HCT116 (cell line): Measurements from ENCODE around the gene PDLIM7.

ENCODE experiments used
- CTCF ChIP-seq, 3 experiments: fragments of 200-600 bp in 1 of 3; sonication (generic) in 1 of 3; IDR thresholded peaks in 2 of 3; conservative IDR thresholded peaks in 1 of 3; 2 replicates each; pipeline ENCODE4 v1.5.1; 2012 to 2017; ENCODE audit warnings: low read depth in 2 of 3, low read length in 2 of 3, antibody characterized with exemption in 1 of 3, borderline replicate concordance in 1 of 3, control low read depth in 1 of 3, mild to moderate bottlenecking in 1 of 3, mixed read lengths in 1 of 3, mixed run types in 1 of 3, moderate library complexity in 1 of 3; ENCODE audit not compliant: insufficient read depth in 1 of 3
- ZBTB33 ChIP-seq: IDR thresholded peaks from 2 replicates; pipeline ENCODE4 v1.6.1; 2011; ENCODE audit warnings: mild to moderate bottlenecking, low read length, moderate library complexity; ENCODE audit not compliant: insufficient replicate concordance; ENCODE audit errors: extremely low read depth
- ZNF274 ChIP-seq: fragments of 200-500 bp; sonication (Bioruptor generic); IDR thresholded peaks from 2 replicates; pipeline ENCODE4 v1.6.1; 2014; ENCODE audit warnings: mild to moderate bottlenecking, low read depth, low read length, inconsistent platforms

- TF ChIP-seq CTCF (IDR thresholded peaks at IDR 0.05 in 2 of 3, conservative IDR thresholded peaks at IDR 0.05 in 1 of 3; ENCODE audit: borderline replicate concordance in 1 of 3, insufficient read depth in 1 of 3, low read depth in 2 of 3, low read length in 2 of 3), result peak in 2 of 3 experiments; percentile 87 to 94; a peak in 4 of 6 replicates
- no peak for TF ChIP-seq ZNF274
- TF ChIP-seq ZBTB33, result no peak
These were observed 41.5 kb downstream of the PDLIM7 start for GRCh38 chr5:177455661-177456590.
